ENCODE results near the gene PKIB.

PKIB gene, protein sequence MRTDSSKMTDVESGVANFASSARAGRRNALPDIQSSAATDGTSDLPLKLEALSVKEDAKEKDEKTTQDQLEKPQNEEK

DNA sequence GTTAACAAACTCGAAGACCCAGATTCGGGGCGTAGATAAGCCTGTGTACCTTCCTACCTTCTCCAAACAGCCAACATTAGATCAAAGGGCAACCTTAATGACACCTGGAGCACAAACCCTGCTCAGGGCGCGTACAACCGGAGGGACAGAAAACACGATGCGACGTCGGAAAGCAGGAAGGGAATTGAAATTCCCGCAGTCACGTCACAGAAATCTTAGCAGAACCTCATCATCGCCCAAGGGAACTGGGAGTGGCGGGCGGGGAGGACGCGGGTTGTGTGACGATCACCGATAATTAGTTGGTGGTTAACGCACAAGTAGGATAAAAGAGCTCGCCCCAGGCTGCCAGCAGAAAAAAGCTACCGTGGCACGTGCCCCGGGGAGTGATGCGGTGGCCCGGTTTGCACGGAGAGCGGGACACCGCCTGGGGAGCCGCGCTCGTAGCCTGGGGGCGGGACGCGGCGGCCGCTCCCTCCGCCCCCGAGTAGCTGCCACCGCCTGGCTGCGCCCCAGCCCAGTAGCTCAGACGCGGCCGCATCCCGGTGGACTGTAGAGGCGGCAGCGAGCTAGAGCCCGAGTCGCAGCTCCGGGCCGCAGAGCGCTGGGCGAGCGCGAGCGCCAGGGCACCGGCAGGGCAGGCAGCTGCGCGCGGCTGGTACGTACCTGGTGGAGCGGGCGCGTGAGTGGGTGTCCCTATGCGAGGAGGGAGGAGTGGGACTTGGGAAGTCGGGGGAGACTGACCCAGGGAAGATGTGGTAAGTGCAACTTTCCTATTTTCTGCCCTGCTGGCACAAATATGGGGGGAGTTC is at the start of gene PKIB:
Gene PKIB, plus strand, starts transcription at position 525 of the 809 bp plus-strand sequence. CDS start 107,390 bp downstream, outside the sequence.
- Histone ChIP-seq H3K4me3 (peak within 1 kb of the TSS; percentile 45 to 68 (median 58)), H3K4me1 (peaks cover 0 to 18% (median 10%) of the 10 kb centered on the region in 10 experiments; a peak in 13 of 20 replicates), H4K20me1 (no peaks in the 10 kb centered on the region; a peak in 1 of 22 replicates), H3K4me2 (peak within 1 kb of the TSS; percentile 76 to 95 (median 86)), H3K9ac (peak within 1 kb of the TSS in 6 of 11 experiments; percentile 8 to 43 (median 33); a peak in 7 of 22 replicates), H3K36me3 (no peaks in the 10 kb centered on the region), H3K27me3 (peaks cover 23 to 29% (median 26%) of the 10 kb centered on the region in 11 experiments), H3K27ac (no peak within 1 kb of the TSS), H3K9me3 (replicated peaks in 1 of 11) (peaks cover 6 to 24% (median 14%) of the 10 kb centered on the region in 11 experiments; a peak in 16 of 22 replicates)
- no peak for TF ChIP-seq Cebpa-rat (IDR thresholded peaks at IDR 0.05)

DNA sequence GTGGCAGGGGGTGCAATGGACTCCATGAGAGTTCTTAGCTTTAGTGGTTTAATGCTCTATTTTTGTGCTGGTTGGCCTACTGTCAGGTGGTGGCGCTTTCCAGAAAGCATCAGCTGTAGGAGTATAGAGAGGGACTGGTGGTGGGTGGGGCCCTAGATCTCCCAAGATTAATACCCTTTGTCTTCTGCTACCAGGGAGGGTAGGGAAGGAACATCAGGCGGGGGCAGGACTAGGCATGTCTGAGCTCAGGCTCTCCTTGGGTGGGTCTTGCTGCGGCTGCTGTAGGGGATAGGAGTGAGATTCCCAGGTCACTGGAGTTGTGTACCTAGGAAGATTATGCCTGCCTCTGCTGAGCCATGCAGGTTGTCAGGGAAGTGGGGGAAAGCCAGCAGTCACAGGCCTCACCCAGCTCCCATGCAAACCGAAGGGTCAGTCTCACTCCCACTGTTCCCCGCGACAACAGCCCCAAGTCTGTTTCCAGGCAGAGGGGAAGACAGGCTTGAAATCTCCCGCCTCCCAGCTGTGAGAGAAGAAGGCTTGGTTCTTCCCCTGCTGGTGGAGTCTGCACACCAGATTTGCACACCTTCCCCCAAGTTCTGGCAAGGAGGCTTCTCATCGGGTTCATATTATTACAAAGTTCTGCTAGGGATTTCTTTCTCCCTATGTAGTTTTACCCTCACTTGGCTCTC is 46.7 kb upstream of the PKIB start:
- H4K20me1 ChIP-seq: no peaks in the 10 kb centered on the region
- no peaks in the 10 kb centered on the region for H3K36me3 ChIP-seq
- H3K4me1 ChIP-seq: no peaks in the 10 kb centered on the region
- H3K9ac ChIP-seq: no peak overlapping the region
- no peak overlapping the region for H3K27ac ChIP-seq
- no peak for TF ChIP-seq Cebpa-rat (IDR thresholded peaks at IDR 0.05)
- no peak overlapping the region for H3K4me3 ChIP-seq
- H3K27me3 ChIP-seq: no peaks in the 10 kb centered on the region
- H3K9me3 ChIP-seq (replicated peaks in 1 of 11): peaks cover 9 to 23% (median 17%) of the 10 kb centered on the region in 11 experiments; a peak in 16 of 22 replicates
- H3K4me2 ChIP-seq: no peak overlapping the region

DNA sequence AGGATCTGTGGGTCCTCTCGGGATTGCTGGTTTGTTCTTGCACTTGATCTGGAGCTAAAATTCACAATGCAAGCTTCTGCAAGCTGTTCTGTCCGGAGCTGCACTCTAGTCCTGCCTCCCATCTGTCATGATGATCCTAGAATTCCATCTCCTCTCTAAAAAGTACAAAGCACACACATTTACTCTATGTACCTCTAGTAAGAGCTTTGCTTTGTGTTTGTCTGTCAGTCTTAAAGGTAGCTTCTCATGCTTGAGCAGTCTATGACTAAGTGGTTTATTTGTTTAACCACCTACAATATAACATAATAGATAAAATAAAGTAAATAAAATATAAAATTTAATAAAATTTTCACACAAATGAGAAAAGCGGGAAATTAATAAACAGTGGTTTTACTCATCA is 46.0 kb upstream of the PKIB start:
- TF ChIP-seq Cebpa-rat (IDR thresholded peaks at IDR 0.05): no peak
- H3K4me1 ChIP-seq: no peaks in the 10 kb centered on the region
- H3K27ac ChIP-seq: no peak overlapping the region
- no peak overlapping the region for H3K4me3 ChIP-seq
- H4K20me1 ChIP-seq: no peaks in the 10 kb centered on the region
- H3K9me3 ChIP-seq (replicated peaks in 1 of 11): peaks cover 9 to 23% (median 17%) of the 10 kb centered on the region in 11 experiments; a peak in 16 of 22 replicates
- H3K36me3 ChIP-seq: no peaks in the 10 kb centered on the region
- no peaks in the 10 kb centered on the region for H3K27me3 ChIP-seq
- no peak overlapping the region for H3K9ac ChIP-seq
- no peak overlapping the region for H3K4me2 ChIP-seq

- no peaks in the 10 kb centered on the region for H3K4me1 ChIP-seq
- no peak for TF ChIP-seq Cebpa-rat (IDR thresholded peaks at IDR 0.05)
These were observed 44.5 kb upstream of the PKIB start for GRCh38 chr6:122565708-122566107.

DNA sequence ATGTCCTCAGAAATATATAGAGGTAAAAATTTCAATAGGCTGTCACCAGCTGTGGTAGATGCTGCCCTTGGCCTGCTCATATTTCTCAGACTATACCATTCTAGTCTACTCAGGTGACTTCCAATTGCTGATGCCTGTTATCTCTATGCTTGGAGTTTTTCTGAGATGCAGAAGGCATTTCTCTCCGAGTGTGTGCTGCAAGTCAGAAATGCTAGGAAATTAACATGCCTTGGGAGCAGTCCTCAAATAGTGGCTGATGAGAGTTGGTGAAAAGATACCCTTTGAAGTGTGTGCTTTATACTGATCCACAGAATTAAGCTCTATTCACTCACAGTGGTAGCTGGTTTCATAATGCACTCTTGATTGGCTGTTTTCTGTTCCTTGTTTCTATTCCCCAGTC is 43.2 kb upstream of the PKIB start:
- Histone ChIP-seq H3K27ac (no peak overlapping the region), H3K4me1 (no peaks in the 10 kb centered on the region), H3K27me3 (no peaks in the 10 kb centered on the region), H3K4me2 (no peak overlapping the region), H3K9me3 (replicated peaks in 1 of 11) (peaks cover 7 to 21% (median 14%) of the 10 kb centered on the region in 11 experiments; a peak in 16 of 22 replicates), H4K20me1 (no peaks in the 10 kb centered on the region), H3K9ac (no peak overlapping the region), H3K36me3 (no peaks in the 10 kb centered on the region), H3K4me3 (no peak overlapping the region)
- TF ChIP-seq Cebpa-rat (IDR thresholded peaks at IDR 0.05): no peak

More at GRCh38 chr6:122565708-122566107, 44.5 kb upstream of the PKIB start:
- H3K4me3 ChIP-seq: no peak overlapping the region
- no peaks in the 10 kb centered on the region for H4K20me1 ChIP-seq
- no peaks in the 10 kb centered on the region for H3K36me3 ChIP-seq
- no peak overlapping the region for H3K27ac ChIP-seq
- no peak overlapping the region for H3K9ac ChIP-seq
- no peak overlapping the region for H3K4me2 ChIP-seq
- H3K9me3 ChIP-seq (replicated peaks in 1 of 11): peaks cover 9 to 23% (median 17%) of the 10 kb centered on the region in 11 experiments; a peak in 16 of 22 replicates
- H3K27me3 ChIP-seq: no peaks in the 10 kb centered on the region

- no peak for TF ChIP-seq Cebpa-rat (IDR thresholded peaks at IDR 0.05)
- no peak overlapping the region for H3K4me3 ChIP-seq
- peaks cover 0 to 8% (median 1%) of the 10 kb centered on the region in 11 experiments; a peak in 6 of 22 replicates for H3K9me3 ChIP-seq (replicated peaks in 1 of 11)
- no peaks in the 10 kb centered on the region for H3K36me3 ChIP-seq
- no peak overlapping the region for H3K4me2 ChIP-seq
- H3K27me3 ChIP-seq: no peaks in the 10 kb centered on the region
- no peaks in the 10 kb centered on the region for H3K4me1 ChIP-seq
- H3K27ac ChIP-seq: no peak overlapping the region
- no peak overlapping the region for H3K9ac ChIP-seq
- no peaks in the 10 kb centered on the region for H4K20me1 ChIP-seq
These were observed 41.9 kb upstream of the PKIB start for GRCh38 chr6:122568350-122568749.

DNA sequence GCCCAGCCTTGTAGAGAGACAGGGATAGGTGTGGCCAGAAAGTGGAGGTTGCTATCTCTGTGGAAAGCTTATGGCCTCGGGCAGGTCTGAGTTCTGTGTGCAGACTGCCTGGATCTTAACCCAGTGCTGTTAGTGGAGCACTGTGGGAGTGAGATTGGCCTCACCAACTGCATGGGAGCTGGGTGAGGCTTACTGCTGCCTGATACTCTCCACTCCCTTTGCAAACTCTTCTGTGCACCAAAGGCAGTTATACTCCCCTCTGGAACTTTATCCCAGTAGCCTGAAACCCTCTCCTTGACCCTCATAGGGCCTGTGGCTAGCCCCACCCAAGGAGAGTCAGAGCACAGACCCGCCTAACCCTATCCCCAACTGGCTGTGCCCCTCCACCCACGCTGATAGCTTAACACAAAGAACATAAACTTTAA is 41.4 kb upstream of the PKIB start:
- no peak for TF ChIP-seq Cebpa-rat (IDR thresholded peaks at IDR 0.05)
- no peak overlapping the region for H3K4me2 ChIP-seq

DNA sequence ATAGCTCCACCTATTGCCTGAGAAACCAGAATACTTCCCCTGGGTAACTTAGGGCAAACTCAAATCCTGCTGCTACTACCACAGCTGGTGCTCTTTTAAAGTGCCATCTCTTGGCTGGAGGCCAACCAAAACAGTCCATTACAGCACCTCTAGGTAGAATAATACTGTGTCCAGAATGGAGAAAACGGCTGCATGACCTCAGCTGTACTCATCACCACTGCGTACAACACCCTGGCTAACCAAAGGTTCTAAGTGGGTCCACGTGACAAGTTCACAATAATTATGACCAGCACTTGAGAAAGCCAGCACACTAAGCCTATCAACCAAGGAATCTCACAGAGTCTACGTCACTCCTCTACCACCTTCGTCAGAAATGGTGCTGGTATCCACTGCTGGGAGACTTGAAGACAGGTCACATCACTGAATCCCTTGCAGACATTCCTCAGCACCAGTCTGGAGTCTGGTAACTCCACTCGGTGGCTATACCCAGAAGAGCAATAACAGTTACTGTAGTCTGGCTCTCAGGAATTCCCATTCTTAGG is 40.9 kb upstream of the PKIB start:
- Histone ChIP-seq H3K27me3 (no peaks in the 10 kb centered on the region), H3K9me3 (replicated peaks in 1 of 11) (no peaks in the 10 kb centered on the region; a peak in 1 of 22 replicates), H3K36me3 (no peaks in the 10 kb centered on the region), H3K4me1 (no peaks in the 10 kb centered on the region), H3K4me2 (no peak overlapping the region), H3K27ac (no peak overlapping the region), H3K4me3 (no peak overlapping the region), H3K9ac (no peak overlapping the region), H4K20me1 (no peaks in the 10 kb centered on the region)
- no peak for TF ChIP-seq Cebpa-rat (IDR thresholded peaks at IDR 0.05)

More for the DNA sequence above, 41.4 kb upstream of the PKIB start:
- peaks cover 0 to 4% (median 0%) of the 10 kb centered on the region in 11 experiments; a peak in 2 of 22 replicates for H3K9me3 ChIP-seq (replicated peaks in 1 of 11)
- no peaks in the 10 kb centered on the region for H4K20me1 ChIP-seq
- no peaks in the 10 kb centered on the region for H3K36me3 ChIP-seq
- no peaks in the 10 kb centered on the region for H3K27me3 ChIP-seq
- no peak overlapping the region for H3K9ac ChIP-seq
- H3K27ac ChIP-seq: no peak overlapping the region
- H3K4me3 ChIP-seq: no peak overlapping the region
- no peaks in the 10 kb centered on the region for H3K4me1 ChIP-seq

GRCh38 chr6:122571888-122572287 is 38.3 kb upstream of the PKIB start:
- Histone ChIP-seq H3K9me3 (replicated peaks in 1 of 11) (peaks cover 0 to 12% (median 0%) of the 10 kb centered on the region in 11 experiments; a peak in 9 of 22 replicates), H3K4me2 (no peak overlapping the region), H3K4me1 (no peaks in the 10 kb centered on the region), H3K9ac (no peak overlapping the region), H4K20me1 (no peaks in the 10 kb centered on the region), H3K36me3 (no peaks in the 10 kb centered on the region), H3K27ac (no peak overlapping the region), H3K27me3 (no peaks in the 10 kb centered on the region), H3K4me3 (no peak overlapping the region)
- TF ChIP-seq Cebpa-rat (IDR thresholded peaks at IDR 0.05): no peak

Data from BLaER1 treated with 17β-estradiol and CSF1 and Interleukin-3, amounts not matched to agents 10 nM and 100 nM (cell line).